Pons (tissue), 1 donor: ENCODE measurements around the gene NUP50.

Source experiments
- DNase-seq: peaks from one replicate; pipeline ENCODE4 v3.0.0-alpha.2; 2016; ENCODE audit warnings: low spot score

NUP50 gene

DNA sequence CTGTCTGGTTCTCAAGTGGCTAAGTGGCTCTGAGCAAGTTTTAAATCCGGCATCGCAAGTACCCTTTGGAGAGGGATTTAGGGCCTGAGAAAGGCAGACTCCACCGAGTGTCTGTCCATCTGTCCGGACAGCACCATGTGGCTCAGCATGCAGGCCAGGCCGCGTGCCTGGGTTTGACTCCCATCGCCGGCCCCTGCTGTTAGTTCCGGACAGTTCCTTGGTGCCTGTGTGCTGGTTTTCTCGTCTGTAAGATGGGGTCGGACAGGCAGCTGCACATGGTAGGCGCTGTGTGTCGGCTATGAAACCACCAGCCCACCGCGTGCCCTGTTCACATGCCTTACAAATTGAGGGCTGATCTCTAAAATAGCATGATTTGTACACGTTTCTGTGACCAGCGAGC, 31.0 kb downstream of the NUP50 start:
- DNase-seq: no peak

DNA sequence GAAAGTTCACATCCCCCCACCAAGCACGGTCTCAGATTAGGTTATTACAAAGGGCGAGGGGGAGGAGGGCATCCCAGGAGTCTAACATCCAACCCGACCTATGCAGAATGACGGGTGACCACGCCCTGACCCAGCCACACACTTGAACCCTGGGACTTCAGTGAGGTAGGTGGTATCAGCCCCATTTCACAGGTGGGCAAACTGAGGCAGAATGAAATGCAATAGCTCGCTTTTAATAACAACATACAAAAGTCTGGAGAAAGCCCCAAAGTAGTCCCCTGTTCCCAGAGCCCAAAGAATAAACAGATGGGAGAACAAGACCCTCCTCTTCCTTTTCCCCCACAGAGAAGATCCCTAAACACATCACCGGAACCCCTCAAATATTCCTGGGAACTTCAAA, 31.9 kb downstream of the NUP50 start:
- no peak for DNase-seq

DNA sequence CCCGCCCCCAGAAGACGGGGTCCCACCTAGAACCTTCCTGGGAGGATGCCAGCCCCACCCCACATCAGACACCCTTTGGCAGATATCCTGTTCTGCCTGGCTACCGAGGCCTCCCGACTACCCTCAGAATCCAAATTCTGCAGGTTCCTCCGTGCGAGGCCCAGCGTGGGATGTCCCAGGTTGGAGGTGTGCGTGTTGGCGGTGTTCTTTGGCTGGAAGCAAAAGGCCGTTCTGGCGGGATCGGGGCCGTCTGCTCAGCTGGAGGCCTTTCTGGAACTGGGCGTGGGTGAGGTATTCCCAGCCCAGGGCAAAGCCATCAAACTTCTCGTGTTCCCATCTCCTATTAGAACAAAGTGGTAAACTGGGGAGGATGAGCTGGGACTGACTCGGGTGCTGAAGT, 32.6 kb downstream of the NUP50 start:
- no peak for DNase-seq

DNA sequence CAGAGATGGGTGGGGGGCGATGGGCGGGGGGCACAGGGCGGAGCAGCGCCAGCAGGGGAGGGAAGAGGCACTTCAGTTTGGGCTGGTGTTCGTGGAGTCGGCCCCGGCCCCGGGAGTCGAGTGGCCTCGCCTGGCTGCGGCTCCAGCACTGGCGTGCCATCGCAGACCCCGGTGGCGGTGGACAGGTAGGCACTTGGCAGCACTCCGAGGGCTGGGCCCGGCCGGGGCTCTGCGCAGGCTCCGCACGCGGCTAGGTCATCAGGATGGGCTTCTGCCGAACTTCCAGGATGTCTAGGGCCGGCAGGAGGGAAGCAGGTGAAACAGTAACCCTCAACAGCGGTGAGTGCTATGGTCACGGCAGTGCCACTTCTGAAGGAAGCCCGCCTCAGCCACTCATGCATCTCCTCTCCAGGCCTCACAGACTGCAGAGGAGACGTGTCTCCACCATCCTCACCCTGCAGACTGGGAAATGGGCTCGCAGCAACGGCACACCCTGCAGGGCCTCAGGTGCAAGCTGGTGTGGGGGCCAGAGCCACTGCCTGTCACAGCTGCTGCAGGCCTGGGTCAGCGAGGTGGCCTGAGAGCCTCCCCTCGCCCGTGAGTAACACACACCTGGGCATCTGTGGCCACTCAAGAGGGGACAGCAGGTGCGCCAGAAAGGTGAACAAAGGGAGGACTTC, 33.3 kb downstream of the NUP50 start:
- no peak for DNase-seq

DNA sequence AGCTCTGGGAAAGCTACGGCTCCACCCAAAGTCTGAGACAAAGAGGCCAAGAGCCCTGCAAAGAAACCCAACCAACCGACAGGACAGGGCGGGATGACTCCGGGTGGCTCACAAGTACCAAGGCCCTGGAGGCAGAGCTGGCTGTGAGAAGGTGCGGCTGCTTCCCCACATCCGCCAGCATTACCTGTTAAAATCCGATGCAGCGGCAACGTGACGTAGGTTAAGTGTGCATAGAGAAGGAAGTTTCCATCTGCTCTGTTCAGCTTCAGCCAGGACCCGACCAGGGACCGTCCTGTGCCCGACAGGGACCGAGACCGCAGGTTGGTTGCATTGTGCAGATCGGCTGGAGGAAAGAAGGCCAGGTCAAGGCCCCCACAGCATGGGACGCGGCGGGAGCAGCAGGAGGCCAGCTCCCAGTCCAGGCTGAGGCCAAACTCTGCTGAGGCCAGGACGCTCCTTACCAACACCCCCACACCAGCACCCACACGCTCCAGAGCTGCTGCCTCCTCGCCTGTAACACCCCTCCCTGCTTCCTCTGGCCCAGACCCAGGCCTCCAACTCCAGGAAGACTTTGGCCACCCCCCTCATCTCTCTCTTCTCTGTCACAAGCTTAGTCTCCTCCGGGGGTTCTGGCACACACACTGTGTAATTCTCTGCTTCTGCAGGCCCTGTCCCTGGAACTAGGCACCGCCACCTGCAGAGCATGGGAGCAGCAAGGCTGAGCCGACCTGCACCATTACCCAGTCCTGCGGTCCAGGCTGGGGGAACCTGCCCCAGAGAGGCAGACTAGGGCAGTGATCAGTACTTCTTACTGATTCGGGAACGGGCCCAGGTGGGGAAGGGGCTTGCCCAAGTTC, 34.1 kb downstream of the NUP50 start:
- DNase-seq: no peak

DNA sequence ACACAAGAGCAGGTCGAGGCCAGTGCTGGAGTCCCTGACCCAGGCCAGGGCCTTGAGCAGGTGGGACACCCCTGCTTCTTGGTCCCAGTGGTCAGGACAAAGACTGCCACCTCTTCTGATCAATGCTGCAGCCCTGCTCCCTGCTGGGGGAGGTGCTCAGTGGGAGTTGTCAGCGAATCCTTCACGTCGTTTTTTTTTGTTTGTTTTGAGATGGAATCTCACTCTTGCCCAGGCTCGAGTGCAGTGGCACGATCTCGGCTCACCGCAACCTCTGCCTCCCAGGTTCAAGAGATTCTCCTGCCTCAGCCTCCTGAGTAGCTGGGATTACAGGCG, 34.7 kb downstream of the NUP50 start:
- DNase-seq: no peak

GRCh38 chr22:45199723-45200122, 36.0 kb downstream of the NUP50 start:
- DNase-seq: no peak

DNA sequence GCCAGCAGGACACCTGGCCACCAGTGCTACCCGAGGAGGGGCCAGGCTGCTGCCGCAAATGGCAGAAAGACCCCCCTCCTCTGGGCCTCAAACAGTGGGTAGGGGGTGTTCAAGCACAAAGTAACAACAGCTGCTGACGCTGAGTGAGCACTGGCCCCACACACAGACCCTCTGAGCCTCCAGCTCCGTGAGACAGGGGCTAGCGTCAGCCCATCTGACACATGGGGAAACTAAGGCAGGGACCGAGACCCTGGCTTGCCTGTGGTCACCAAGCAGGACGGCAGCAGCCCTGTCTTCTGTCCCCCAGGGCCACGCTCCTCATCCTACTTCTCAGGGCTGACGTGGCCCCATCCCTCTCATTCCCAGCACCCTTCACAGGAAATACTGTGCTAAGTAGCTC, 36.5 kb downstream of the NUP50 start:
- no peak for DNase-seq

GRCh38 chr22:45200860-45201511, 37.3 kb downstream of the NUP50 start:
- no peak for DNase-seq

DNA sequence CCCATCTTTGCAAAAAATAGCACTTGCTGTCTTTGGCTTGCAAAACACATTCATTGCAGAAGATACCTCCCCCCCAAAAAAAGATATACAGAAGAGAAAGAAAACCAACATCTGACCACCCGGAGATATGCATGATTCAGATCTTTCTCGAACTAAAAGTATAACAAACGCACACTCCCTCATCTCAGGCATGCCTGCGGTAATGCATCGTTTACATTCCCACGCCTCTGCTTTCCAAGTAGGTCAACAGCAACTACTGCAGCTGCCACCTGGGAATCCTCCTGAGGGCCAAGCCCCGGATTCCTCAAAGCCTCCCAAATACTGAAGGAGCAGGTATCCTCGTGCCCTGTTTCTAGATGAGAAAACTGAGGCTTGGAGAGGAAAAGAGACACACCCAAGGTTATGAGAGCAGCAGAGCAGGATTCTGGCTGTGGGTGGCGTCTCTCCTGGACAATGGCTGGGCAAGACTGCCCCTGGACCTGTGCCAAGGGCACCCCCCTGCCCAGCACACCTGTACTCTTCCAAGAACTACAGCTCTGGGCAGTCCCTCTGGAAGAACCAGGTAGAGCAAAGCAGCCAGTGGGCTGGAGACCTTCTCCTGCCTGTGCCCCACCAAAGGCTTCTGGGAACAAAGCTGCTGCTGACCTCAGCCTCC, 38.1 kb downstream of the NUP50 start:
- DNase-seq: no peak

DNA sequence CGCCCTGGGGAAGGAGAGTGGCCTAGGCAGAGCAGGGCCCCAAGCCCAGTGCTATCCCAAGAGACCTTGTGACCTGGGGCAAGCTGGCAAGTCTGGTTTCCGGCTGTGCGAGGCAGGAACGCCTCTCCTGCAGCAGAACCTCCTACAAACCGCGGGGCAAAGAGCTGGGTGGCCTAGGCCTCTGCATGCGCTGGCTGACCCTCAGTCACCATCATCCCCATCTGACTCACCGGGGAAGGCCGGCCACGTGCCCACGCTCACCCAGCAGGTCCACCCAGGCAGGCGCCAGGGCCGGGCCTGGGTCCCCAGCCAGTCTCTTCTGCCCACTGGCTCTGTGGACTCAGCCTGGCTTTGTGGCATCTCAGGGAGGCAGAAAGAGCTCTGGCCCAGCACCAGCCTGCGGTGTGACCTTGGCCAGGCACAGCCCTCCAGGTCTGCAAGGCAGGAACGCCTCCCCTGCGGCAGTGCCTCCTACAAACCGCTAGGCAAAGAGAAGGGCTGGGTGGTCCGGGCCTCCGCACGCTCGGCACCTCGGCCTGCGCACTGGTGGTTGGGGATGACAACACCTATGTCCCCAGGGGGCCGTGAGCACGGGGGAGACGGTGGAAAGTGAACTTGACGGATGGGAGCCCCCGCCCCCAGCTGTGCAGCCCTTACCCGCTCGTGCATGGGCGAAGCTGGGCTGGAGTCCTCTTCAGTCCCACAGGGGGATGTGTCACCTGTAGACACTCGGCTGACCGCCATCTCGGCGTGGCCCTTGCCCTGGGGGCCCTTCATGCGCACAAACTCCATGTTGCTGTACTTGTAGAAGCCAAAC, 38.8 kb downstream of the NUP50 start:
- no peak for DNase-seq

- DNase-seq: no peak
Measured at GRCh38 chr22:45203150-45203951, 39.6 kb downstream of the NUP50 start.

DNA sequence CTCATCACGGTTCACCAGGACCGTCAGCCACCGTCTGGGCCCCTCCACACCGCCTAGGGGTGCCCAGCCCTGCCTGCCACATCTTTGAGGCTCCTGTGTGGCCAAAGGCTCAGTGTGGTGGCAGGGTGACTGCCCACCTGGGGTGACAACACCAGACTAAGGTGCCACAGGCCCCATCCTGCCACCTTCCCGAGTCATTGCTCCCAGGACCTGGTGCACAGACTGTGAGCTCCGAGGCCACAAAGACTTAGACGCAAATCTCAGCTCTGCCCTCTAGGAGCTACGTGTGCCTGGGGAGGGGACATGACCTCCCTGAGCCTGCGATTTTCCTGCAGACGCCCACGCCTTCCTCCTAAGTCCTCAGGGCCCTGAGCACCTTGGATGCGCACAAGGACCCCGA, 40.5 kb downstream of the NUP50 start:
- no peak for DNase-seq

GRCh38 chr22:45204819-45205218, 41.1 kb downstream of the NUP50 start:
- no peak for DNase-seq

GRCh38 chr22:45205276-45205925, 41.7 kb downstream of the NUP50 start:
- no peak for DNase-seq

DNA sequence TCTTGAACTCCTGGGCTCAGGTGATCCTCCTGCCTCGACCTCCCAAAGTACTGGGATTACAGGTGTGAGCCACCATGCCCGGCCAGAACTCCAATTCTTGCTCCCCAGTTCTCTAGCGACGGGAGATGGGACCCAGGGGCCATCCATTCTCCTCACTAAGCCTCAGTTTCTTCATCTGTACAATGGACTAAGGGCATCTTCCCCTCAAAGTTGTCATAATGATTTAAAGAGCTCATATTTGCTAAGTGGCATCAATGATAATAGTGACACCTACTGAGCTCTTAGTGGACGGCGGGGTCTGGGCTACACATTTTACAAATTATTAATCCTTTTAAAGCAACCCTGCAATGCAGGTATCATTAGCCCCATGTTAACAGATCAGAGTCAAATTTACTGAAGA, 42.5 kb downstream of the NUP50 start:
- no peak for DNase-seq

DNA sequence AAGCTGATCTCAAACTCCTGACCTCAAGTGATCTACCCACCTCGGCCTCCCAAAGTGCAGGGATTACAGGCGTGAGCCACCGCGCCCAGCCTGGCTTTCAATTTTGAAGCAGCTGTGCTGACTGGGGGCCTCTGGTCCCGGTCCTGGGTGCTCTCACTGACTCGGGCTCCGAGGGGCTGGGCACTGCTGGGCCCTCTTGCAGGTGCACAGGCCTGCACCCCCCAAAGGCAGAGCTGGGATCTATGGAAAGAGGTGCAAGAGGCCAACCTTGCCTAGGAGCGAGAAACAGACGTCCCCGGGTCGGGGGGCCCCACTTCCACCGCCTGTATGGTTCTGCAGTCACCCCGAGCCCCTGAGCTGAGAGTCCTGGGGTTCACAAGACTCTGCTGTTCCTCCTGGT, 43.8 kb downstream of the NUP50 start:
- DNase-seq: no peak

- no peak for DNase-seq
Measured at GRCh38 chr22:45207981-45208664, 44.4 kb downstream of the NUP50 start.

- DNase-seq: no peak
Measured at GRCh38 chr22:45208696-45208992, 44.9 kb downstream of the NUP50 start.
